Stimulated activated naive CD8-positive, alpha-beta T cell treated with anti-CD3 and anti-CD28 coated beads, Interleukin-15, amount 100 ng/mL, for 72 hours (primary cell): ENCODE measurements around the gene TP53AIP1.

ENCODE experiments used
- ATAC-seq: fragments of 150-1000 bp; cut with Tn5 transposase; 2 replicates; pipeline ENCODE4 v1.10.0; 2021; ENCODE audit warnings: mild to moderate bottlenecking, moderate library complexity
- DNase-seq, 2 donors: peaks; one replicate each; pipeline ENCODE4 v3.0.0; 2021 to 2022
- H3K27ac Mint-ChIP-seq, 2 donors: one replicate each; pipeline ENCODE4 v1.8.0; 2022; ENCODE audit warnings: mild to moderate bottlenecking in 2 of 2, mixed read lengths in 2 of 2, moderate library complexity in 2 of 2
- H3K27me3 Mint-ChIP-seq: one replicate; pipeline ENCODE4 v1.8.0; 2022; ENCODE audit warnings: mixed read lengths
- H3K4me1 Mint-ChIP-seq: one replicate; pipeline ENCODE4 v1.8.0; 2022; ENCODE audit warnings: mild to moderate bottlenecking, mixed read lengths
- H3K4me3 Mint-ChIP-seq, 2 donors: one replicate each; pipeline ENCODE4 v1.8.0; 2022; ENCODE audit warnings: mild to moderate bottlenecking in 2 of 2, mixed read lengths in 2 of 2, moderate library complexity in 1 of 2
- H3K9me3 Mint-ChIP-seq, 2 donors: one replicate each; pipeline ENCODE4 v1.8.0; 2022; ENCODE audit warnings: mixed read lengths in 2 of 2

The TP53AIP1 gene

DNA sequence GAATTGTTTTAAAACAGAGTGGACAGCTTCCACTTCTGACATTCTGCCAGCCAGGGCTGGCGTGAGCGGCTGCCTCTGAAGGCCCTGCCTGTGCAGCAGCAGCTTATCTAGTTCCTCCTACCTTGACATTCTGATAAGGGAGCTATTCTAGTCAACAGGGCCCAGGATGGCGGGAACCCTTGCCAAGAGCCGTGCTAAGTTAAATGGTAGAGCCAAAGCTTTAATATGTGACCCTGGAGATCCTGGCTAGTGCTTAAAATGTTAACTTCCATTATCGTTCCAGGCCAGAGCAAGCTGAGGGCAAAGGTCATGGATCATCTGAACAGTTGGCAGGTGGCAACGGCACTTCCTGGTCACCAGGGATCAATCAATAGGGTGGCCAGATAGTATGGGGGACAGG is 48.0 kb downstream of the TP53AIP1 start:
- DNase-seq: no peak
- no peak for ATAC-seq
- H3K4me1 Mint-ChIP-seq: peaks cover 29% of the 10 kb centered on the region
- peaks cover 49% of the 10 kb centered on the region for H3K27me3 Mint-ChIP-seq
- no peak overlapping the region for H3K4me3 Mint-ChIP-seq
- H3K27ac Mint-ChIP-seq: no peak overlapping the region
- H3K9me3 Mint-ChIP-seq: no peaks in the 10 kb centered on the region

DNA sequence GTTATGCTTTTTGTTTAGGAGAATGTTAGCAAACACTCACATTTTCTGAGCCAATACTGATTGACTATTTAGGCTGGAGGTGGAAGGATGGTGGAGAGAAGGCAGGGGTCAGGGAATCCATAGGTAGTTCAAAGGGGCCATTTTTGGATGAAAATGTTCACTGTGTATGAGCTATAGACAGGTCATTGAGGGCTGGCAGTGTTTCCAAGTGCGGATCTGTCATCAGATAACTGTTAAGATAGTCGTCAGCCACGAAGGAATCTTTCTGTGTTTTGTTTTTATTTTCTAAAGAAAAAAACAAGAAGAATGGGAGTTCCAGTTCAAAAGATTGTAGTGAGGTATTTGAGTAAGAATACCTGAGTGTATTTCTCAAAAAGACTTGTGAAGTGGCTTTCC is 48.4 kb downstream of the TP53AIP1 start:
- DNase-seq: no peak
- Mint-ChIP-seq H3K27ac (no peak overlapping the region), H3K4me1 (peaks cover 29% of the 10 kb centered on the region), H3K9me3 (no peaks in the 10 kb centered on the region), H3K27me3 (peaks cover 53% of the 10 kb centered on the region), H3K4me3 (no peak overlapping the region)
- no peak for ATAC-seq

DNA sequence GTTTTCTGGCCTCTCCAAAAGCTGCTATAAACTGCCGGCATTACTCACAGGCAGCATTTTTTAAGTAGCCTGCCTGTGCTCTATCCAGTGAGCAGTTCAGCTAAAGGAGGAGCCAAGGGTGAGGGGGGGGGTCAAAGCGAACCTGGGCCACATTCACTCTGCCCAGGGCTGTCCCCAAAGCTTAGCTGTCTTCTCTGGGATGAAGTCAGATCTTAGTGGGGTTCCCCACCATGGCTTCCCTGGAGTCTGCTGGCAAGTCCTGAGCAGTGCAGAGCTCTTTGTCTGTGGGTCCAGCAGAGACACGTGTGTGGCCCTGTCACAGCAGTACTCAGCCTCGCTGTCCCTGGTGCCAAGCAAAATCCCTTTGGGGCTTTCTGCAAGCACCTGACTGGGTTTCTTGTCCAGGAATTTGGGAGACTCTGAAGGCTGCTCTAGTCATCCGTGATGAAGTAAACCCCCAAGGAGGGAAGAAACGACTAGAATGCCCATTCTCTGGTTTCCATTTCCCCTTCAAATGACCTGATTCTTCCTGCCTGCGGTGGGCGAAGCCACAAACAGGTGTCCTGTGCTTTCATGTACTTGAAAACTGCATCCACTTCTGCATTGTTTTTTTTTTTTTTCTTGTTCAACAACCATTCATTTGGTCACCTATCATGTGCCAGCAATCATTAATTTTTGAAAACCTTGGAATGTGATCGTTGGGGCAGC is 48.9 kb downstream of the TP53AIP1 start:
- peaks cover 29% of the 10 kb centered on the region for H3K4me1 Mint-ChIP-seq
- ATAC-seq: no peak
- DNase-seq: no peak
- H3K27me3 Mint-ChIP-seq: peaks cover 58% of the 10 kb centered on the region
- no peak overlapping the region for H3K27ac Mint-ChIP-seq
- no peak overlapping the region for H3K4me3 Mint-ChIP-seq
- no peaks in the 10 kb centered on the region for H3K9me3 Mint-ChIP-seq

DNA sequence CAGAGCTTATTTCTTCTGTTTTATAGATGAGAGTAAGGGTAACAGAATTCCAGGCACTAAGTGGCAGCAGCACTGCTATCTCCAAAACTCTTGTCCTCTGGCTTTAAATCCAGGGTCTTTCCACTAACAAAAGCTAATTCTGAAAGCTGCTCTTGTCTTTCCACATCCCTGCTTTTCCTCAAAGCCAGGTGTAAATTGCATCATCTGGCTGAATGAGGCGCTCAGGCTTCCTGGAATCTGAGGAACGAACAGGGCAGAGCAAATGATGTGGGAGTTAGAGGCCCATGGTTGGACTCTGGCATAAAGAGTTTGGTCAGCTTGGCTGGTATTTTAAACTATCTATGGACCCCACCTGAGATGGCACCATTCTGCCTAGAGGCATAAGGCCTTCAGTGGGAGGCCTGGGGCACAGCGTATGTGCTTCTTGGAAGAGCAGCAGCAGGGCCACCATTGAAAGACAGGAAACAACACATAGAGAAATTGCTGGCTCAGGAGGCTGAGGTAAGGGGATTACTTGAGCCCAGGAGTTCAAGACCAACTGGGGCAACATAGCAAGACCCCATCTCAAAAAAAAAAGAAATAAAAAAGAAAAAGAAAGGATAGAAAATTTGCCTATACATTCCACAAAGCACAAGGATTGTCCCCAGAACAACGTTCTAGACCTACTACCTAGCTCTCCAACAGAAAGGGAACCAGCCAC is 49.7 kb downstream of the TP53AIP1 start:
- Mint-ChIP-seq H3K4me1 (peaks cover 29% of the 10 kb centered on the region), H3K27ac (no peak overlapping the region), H3K9me3 (no peaks in the 10 kb centered on the region), H3K4me3 (no peak overlapping the region), H3K27me3 (peaks cover 65% of the 10 kb centered on the region)
- DNase-seq: no peak
- no peak for ATAC-seq

DNA sequence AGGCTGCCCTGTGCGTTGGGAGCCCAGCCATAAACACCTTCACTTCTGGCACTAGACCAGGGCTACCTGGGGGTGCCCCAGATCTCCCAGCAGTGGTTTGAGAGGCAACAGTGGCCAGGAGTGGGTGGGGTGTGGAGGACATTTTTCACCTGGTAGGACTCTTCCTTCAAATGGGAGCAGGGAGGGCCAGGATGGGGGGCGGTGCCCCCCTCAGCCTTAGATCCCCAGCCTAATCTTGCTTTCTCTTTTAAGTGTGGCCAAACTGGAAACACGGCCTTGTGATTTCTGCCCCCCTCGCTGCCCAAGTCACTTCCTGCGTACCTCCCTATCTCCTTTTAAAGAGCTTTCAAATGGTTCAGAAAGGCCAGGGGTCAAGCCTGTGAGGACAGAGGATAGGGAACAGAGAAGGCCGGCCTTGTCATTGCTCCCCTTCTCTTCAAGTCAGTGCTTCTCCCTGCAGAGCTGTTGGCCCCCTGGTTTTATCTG is 50.7 kb downstream of the TP53AIP1 start:
- peak overlapping the region; percentile 69 for H3K4me3 Mint-ChIP-seq
- peaks cover 67% of the 10 kb centered on the region for H3K27me3 Mint-ChIP-seq
- H3K4me1 Mint-ChIP-seq: peaks cover 29% of the 10 kb centered on the region
- ATAC-seq (no peak), DNase-seq (no peak)
- no peak overlapping the region for H3K27ac Mint-ChIP-seq
- no peaks in the 10 kb centered on the region for H3K9me3 Mint-ChIP-seq

DNA sequence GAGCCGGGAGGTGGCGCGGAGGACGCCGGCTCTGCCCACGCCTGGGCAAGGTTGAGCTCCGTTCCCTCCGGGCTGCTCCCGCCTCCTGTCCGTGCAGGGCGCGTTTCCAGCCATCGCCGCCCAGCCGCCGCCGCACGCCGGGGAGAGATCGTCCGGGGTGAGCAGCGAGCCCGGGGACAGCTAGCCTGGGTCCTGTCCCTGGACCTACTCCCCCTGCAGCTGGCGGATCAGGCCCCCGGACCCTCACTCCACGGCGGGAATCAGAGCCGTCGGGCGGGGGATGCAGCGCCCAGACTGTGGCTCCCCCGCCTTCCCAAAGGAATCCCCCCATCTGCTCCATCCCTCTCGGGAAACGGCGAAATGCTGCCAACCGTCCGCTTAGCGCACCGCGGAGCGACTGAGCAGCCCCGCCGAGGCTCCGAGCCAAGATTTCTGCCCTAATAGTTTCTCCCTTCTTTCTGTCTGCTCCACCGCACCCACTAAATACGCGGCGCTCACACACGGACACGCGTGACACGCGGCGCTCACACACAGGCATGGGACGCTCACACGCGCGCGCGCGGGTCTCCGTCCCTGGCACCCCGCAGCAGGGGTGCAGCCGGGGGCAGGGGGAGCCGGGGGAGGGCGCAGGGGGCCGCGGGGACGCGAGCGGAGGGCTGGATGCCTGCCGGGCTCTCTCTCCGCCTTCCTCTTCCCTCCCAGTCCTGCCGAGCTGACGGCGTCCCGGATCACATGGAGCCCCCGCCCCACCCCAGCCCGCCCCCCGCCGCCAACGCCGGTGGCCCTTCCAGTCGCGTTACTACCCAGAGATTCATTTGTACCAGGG is 51.9 kb downstream of the TP53AIP1 start, which contains the start of gene KCNJ5:
Gene KCNJ5, plus strand, starts transcription at position 814 of the 826 bp plus-strand sequence. CDS start 19,918 bp downstream, outside the sequence.
- Mint-ChIP-seq H3K9me3 (no peaks in the 10 kb centered on the region), H3K4me1 (peaks cover 29% of the 10 kb centered on the region), H3K27ac (no peak within 1 kb of the TSS), H3K4me3 (peak within 1 kb of the TSS; percentile 77 to 79), H3K27me3 (peaks cover 79% of the 10 kb centered on the region)
- DNase-seq: no peak
- ATAC-seq: peak; percentile 48

DNA sequence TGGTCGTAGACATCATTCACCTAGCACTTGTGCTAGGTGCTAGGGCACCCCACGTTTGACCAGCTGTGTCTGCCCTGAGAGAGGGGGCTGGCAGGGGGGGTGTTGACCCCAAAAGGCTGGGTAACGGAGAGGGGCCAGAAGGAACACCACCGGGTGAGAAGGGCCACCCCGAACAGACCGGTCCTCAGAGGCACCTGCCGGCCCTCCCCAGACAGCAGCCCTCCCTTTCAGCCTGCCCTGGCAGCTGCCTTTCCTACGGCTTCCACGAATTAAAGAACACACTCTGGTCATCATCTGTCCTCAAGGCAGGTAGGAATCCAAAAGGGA is 52.5 kb downstream of the TP53AIP1 start:
- peak; percentile 33 for ATAC-seq
- no peak for DNase-seq
- H3K4me3 Mint-ChIP-seq: peak overlapping the region; percentile 77 to 79
- H3K4me1 Mint-ChIP-seq: peaks cover 29% of the 10 kb centered on the region
- no peaks in the 10 kb centered on the region for H3K9me3 Mint-ChIP-seq
- H3K27me3 Mint-ChIP-seq: peaks cover 85% of the 10 kb centered on the region
- H3K27ac Mint-ChIP-seq: no peak overlapping the region

DNA sequence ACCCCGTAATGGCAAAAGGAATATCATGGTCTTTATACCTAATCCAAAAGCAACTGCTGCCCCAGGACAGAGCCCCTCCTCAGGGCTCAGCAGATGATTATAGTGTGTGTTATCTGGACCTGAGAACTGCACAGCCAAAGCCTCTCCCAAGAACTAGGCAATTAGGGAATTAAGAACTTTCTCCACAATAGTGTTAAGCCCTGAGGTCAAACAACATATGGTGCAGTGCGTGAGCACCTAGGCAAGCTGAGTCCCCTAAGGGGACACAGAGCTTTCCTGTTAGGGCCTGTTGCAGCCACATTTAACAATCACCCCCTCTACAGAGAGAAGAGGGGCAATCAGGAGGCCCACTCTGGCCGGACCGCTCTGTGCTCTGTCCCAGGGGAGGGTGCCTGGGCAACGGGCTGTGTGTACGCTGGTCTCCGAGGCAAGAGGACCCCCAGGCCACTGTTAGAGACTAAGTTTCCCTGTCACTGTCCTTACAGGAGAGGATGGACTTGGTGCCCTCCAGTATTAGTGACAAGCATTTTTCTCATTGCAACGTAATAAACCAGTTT is 52.9 kb downstream of the TP53AIP1 start:
- ATAC-seq (no peak), DNase-seq (no peak)
- Mint-ChIP-seq H3K27me3 (peaks cover 89% of the 10 kb centered on the region), H3K4me1 (peaks cover 29% of the 10 kb centered on the region), H3K4me3 (peak overlapping the region in 1 of 2 donors; percentile 79), H3K27ac (no peak overlapping the region), H3K9me3 (no peaks in the 10 kb centered on the region)

DNA sequence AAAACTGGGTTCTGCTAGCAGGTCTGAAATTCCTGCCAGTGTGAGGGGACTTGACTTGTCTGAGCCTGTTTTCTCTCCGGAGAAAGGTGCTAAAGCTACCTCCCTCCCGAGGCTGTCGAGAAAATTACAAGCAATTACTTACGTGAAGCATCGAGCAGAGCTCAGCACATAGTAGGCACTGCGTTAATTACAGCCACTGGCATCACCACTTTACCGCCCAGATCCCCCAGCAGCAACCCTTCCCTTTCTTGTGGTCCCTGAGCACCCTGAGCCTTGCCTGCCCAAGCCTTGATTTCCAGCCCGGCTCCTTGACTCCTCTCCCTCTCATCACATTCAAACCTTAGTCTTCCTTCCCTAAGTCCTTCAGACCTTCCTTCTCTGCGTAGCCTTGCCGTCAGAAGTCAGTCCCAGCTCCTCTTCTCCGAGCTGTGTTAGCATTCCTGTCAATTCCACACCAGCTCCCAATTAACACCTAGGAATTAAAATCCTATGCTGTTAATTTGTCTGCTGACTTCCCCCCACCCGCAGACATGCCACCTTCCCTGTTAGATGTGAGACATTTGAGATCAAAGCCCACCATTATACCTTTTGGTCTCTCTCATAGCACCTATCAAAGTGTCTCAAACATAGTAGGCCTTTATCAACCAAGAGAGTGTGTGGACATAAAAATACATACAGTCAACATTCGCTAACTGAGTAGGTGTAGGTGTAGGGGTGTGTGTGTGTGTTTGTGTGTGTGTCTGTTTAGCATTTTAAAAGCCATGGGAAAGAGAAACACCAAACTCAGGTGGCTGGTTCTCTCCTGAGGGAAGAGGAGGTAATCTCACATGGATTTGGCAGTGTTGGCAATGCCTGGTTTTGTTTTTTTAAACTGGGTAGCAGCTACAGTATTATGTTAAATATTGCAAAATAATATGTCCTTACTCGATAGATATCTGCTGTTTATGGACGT is 54.4 kb downstream of the TP53AIP1 start:
- H3K27ac Mint-ChIP-seq: no peak overlapping the region
- DNase-seq: no peak
- no peak overlapping the region for H3K4me3 Mint-ChIP-seq
- no peaks in the 10 kb centered on the region for H3K9me3 Mint-ChIP-seq
- H3K4me1 Mint-ChIP-seq: peaks cover 23% of the 10 kb centered on the region
- no peak for ATAC-seq
- H3K27me3 Mint-ChIP-seq: peaks cover 97% of the 10 kb centered on the region

DNA sequence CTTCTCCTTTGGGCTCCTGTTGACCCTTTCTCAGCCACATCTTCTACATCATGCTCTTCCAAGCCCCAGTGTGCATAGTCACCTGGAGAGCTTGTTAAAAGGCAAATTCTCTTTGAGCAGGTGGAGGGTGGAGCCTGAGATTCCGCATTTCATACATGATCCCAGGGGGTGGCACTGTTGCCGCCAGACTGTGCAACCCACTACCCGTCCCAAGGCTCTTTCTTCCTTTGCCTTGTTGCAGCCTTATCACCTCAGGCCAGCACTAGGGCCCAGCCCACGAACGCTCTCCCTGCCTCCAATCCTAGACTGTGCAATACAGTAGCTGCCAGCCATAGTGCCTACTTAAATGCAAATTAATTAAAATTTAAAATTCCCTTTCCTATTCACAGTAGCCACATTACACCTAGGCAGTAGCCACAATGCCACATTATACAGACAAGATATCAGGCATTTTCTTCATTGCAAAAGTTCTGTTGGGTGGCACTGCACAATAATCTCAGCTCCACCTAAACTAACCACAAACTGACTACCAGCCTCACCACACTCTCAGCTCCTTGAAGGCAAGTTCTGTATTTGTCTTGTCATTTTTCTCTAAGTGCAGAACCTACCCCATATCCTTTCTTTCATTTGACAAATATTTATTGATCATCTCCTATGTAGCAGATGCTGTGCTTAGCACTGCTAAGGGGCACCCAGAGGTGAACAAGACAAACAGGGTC is 56.1 kb downstream of the TP53AIP1 start:
- H3K4me3 Mint-ChIP-seq: no peak overlapping the region
- H3K27ac Mint-ChIP-seq: no peak overlapping the region
- no peaks in the 10 kb centered on the region for H3K9me3 Mint-ChIP-seq
- peaks cover 16% of the 10 kb centered on the region for H3K4me1 Mint-ChIP-seq
- DNase-seq: no peak
- peaks cover 97% of the 10 kb centered on the region for H3K27me3 Mint-ChIP-seq
- ATAC-seq: peak; percentile 48
